HG02973 (cell line): ENCODE results near the gene RALGAPA1.
A peak's percentile ranks its signal among the peaks of the same experiment; 100 is the strongest.
"Not testable (repeated sequence)": the region's sequence is repeated elsewhere in the genome, so short reads cannot be mapped to it uniquely, and the experiment has no call there.

Source experiments
- ATAC-seq: cut with Tn5 transposase; IDR thresholded peaks from one replicate; pipeline ENCODE4 v1.9.1; 2021; ENCODE audit warnings: moderate library complexity; ENCODE audit not compliant: unreplicated experiment

RALGAPA1 gene

DNA sequence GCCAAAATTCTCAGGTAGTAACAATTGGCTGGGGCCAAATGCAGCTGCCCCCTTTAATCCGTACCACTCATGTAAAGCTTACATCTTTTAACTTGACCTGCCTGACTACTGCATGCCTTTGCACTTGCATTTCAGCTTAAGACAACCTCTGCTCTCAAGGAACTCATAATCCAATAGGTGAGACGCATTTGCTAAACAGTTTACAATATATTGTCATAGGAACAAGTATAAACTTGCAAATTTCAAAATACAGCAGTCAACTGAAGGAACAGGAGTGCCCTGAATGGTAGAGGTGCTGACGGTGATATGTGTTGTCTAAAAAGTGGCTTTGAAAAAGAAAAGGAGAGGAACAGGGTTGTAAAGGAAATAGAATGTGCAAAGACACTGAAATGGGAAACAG is 13.4 kb upstream of the RALGAPA1 start:
- ATAC-seq, result no peak

DNA sequence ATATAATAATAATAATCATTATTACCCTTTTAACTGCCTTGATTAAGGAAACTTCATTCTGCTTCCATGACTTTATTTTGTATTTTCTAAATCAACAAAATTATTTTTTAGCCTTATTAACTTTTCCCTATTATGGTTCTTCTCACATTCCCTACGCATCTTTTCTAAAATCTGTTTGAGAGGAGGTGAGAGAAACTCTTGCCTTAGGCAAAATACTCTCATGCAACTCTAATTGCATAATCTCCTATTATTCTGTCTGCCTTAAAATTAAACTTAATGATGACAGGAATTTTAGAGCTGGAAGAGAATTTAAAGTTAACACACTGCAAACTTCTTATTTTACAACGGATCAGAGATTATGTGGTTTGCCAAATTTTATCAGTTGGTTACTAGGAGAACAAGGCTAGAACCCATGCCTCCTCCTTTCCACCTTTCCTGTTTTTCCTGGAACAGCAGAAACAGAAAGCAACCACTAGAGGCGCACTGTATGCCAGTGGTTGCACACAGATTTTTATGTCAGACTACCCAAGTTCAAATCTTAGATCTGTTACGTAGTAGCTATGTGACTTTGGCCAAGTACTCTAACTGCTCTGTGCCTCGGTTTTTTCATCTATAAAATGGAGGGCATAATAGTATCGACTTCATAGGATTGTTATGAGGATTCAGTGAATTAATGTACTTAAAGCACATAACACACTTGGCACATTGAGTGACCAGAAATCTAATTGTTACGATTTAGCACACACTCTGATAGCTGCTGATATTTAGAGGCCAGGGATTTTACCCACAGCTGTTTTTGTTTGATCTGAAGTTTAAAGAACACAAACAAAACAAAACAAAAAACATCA is 12.7 kb upstream of the RALGAPA1 start:
- ATAC-seq, result no peak

DNA sequence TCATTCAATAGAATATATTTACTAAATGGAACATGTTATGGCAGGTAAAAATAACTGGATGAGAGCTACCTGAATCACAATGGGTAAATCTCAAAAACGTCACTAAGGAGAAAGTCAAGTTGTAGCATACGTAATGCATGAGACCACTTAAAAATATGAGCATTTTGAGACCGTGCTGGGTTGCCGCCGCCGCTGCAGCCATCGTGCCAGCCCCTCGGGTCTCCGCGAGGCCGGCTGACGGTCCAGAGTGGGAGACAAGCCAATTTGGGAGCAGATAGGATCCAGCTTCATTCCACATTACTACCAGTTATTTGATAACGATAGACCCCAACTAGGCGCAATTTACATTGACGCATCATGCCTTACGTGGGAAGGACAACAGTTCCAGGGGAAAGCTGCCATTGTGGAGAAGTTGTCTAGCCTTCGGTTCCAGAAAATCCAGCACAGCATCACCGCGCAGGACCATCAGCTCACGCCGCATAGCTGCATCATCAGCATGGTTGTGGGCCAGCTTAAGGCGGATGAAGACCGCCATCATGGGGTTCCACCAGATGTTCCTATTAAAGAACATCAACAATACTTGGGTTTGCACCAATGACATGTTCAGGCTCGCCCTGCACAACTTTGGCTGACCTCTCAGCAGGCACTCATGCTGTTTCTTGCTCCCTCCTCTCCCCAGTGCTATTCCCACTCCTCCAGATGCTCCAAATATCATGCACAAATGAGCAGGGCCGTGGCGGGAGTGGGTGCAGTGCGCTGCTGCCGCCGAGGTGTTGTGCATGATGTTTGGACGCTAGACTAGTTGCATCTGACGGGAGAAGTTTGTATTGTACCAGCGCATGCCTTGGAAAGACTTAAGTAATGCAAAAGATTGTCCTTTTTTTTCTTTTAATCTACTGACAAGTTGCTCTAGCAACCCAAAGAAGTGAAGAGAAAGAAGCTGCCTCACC is 10.8 kb upstream of the RALGAPA1 start:
- ATAC-seq, result no peak

DNA sequence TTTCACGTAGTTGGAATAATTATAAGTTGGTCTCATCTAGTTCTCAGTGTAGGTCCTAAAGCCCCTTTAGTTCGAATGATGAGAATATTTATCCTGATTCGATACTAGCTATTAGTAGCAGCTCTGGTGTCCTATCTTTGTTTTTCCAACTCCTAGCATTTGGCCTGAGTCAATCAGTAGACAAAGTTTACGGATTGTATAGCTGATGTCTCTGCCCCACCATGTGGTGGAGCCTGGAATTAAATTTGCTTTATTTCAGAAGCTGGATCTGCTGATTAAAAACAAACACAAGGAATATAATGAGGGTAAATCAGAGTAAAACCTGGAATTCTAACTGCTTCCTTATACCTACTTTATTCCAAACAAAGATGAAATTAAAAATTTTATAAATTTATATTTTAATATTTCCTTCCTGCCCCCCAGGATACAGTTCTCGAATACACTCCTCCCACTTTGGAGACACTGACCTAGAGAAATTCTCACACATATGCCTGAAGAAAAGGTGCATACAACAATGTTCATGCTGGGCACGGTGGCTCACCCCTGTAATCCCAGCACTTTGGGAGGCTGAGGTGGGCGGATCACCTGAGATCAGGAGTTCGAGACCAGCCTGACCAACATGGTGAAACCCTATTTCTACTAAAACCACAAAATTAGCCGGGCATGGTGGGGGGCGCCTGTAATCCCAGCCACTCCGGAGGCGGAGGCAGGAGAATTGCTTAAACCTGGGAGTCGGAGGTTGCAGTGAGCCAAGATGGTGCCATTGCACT is 9.4 kb upstream of the RALGAPA1 start:
- no peak for ATAC-seq

DNA sequence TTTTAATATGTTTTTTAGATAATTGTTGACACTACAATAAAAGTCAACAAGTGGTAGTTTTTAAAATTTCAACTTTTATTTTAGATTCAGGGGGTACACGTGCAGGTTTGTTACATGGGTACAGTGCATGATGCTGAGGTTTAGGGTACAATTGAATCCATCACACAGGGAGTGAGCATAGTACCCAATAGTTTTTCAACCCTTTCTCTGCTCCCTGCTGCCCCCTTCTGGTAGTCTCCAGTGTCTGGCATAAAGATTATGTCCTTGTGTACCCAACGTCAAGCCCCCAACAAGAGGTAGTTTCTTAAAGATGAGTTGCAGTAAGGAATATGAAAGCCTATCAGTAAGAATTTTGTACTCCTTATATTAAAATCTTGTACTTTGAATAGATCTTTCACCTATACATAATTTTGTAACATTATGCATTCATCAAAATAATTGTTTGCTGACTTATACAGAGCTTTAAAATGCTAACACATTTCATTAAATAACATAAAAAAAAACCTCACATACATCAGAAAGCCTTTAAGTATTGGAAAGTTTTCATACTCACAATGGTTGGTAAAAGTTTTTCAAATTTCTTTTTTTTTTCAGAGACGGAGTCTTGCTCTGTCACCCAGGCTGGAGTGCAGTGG is 5.4 kb upstream of the RALGAPA1 start:
- peak; percentile 67 for ATAC-seq

DNA sequence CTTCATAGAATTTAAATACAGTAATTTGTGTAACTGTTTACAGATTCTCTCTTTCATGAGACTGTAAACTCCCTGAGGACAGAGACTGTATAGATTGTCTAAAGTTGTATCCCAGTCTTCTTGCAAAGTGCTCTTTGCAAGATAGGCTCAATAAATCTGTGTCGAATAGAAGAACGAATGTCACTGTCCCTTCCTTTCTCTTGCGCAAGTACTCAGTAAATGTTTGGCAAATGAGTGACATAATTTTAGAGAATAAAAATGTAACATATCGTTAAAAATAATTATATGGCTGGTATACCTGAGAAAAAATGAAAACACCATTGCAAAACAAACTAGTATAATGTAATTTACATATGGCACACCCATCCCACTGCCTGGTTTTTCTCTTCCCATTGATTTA is 1.9 kb upstream of the RALGAPA1 start:
- ATAC-seq, result no peak

DNA sequence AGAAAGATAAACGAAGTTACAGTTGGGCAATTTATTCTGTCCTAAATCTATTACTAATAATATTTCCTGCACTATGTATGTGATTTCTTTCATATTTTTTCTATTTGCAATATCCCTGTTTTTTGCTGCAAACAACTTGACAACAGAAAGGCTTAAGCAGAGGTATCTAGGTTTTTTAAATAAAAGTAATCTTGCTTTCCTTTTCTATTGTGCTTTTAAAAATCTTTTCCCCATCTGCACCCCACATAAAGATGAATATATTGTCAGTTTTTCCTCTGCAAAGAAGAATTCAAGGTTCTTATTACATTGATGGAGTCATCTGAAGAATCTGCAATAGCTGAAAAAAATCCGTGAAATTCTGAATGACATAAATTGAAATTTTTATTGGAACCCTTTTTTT is 502 bp upstream of the RALGAPA1 start:
- ATAC-seq, result no peak

DNA sequence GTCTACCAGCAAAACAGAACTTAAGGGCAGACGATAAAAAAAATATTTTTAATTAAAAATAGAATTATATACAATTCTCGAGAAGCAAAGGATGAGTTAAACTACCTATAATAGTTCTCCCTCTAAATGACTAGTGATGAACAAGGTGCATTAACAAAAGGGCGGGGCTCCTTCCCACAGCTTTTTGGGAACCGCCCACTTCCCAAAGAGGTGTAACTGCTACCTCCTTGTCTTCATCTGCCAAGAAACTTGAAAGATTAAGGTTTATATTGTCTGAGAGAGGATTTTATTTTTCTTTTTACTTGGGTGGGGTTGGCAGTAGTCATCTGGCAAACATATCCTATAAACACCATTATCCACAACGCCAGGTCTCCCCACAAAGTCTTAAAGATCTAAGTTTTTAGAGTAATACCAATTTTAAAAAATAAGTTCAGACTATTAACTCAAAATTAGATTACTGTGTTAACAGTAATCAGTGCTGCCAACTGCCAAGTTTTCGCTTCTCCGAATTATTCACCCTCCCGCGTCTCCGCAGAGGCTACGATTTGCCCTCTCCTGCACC is 938 bp downstream of the RALGAPA1 start:
- no peak for ATAC-seq

DNA sequence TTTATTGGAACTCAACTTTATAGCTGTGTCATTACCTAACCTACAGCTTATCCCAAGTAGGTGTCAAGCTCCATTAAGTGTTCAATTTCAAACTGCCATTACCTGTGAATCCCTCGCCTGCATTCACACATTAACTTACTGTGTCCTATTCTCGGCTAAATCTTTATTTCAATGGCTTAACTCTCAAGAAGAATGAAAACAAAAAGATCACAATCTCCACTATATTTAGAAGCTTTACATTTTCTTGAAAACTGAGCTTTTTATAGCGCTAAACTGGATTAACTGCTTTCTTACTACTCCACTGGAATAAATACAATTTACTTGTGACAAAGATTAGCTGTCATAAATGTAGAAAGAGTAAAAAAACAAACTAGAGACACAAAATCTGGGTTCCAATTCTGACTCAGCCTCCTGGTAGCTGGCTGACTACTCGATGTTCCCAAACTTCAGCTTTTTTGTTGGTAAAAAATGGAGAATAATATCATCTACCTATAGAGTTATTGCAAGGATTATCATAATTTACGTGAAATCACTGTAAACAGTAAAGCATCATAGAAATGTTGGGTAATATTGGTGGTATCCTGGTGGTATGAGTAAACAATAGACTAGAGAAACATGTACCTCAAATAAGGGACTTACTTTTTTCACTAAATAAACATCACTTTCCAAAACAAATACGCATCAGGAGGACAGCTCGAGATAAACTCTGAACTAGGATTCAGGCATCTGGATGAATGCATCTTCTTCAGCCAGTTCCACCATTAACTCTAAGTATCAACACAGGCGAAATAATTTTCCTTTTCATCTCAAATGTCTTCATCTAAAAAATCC is 1.7 kb downstream of the RALGAPA1 start:
- ATAC-seq, result no peak

DNA sequence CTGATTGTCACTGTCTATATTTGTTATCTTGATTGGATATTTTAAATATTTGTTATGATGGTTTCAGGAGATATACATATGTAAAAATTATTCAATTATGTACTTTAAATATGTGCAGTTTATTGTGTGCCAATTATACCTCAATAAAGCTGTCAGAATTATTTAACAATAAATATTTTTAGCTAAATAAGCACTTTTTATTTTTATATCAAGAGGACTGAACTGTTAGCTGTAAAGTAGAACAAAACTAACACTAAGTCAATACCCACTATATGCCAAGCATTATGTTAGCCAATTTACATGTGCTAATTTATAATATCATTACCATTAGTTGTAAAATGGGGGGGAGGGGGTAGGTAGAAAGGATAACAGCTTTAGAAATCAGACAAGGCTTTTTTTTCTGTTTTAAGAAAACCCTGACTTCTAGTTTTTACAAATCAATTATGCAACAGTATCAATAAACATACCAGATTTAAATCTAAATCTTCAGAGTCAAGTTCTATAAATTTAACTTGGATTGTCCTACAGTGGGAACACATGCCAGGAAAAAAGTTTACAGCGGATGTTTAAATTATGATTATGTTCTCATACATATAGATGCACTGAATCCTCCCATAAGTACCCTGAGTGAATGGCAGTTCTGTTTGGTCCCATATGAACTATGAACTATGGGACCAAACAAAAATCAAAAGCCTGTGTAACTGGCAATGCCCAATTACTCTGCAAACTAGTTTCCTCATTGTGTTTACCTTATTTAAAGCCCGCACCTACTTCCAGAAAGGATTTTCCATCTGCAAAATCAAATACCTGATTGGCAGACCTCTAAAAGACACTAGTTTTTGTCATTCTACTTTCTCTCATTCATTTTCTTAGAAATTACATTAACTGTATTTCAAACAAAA is 2.8 kb downstream of the RALGAPA1 start:
- ATAC-seq, result no peak

DNA sequence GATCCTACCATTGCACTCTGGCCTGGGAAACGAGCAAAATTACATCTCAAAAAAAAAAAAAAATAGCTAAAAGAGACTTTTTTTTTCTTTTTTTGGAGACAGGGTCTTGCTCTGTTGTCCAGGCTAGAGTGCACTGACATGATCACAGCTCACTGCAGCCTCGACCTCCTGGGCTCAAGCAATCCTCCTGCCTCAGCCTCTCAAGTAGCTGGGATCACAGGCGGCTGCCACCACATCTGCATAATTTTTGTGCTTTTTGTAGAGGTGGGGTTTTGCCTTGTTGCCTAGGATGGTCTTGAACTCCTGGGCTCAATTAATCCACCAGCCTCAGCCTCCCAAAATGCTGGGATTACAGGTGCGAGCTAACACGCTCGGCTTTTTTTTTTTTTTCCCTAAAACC is 11.3 kb downstream of the RALGAPA1 start:
- no peak for ATAC-seq

DNA sequence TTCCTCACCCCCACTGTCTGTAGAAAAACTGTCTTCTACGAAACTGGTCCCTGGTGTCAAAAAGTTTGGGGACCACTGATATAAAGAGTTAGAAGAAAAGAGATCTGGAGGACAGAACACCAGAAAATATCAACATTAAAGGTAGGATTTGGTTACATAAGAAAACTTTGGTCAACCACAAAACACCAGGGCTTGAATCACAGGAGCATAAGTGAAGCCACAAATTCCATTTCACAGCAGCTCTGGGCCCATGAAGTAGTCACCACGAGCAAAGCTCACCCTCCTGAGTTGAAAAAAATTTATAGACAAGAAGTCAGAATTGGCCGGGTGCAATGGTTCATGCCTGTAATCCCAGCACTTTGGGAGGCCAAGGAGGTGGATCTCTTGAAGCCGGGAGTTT is 19.4 kb downstream of the RALGAPA1 start:
- ATAC-seq, result no peak

DNA sequence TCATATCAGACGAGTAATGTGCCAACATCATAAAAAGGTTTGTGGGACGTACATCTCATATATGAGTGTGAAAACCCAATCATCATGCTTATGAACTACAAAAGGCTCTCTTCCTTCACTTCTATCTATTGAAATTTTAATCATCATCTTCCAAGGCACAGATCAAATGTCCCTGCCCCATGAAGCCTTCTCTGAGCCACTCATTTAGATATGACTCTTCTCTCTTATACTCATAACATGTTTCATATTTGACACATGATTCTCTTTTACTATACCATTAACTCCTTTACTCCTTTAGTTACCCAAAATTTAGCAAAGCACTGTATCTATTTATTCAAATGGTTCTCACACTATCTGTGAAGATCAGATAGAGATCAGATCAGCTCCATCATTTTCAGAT is 22.2 kb downstream of the RALGAPA1 start:
- no peak for ATAC-seq

DNA sequence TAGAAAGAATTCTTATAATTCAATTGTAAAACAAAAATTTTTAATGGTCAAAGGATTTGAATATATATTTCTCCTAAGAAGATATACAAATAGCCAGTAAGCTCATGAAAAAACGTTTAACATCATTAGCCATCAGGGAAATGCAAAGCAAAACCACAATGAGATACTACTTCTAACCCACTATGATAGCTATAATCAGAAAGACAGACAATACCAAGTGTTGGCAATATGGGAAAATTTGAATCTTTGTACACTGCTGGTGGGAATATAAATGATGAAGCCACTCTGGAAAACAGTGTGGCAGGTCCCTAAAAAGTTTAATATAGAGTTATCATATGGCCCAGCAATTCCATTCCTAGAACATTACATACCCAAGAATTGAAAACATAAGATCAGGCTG is 25.4 kb downstream of the RALGAPA1 start:
- no peak for ATAC-seq

DNA sequence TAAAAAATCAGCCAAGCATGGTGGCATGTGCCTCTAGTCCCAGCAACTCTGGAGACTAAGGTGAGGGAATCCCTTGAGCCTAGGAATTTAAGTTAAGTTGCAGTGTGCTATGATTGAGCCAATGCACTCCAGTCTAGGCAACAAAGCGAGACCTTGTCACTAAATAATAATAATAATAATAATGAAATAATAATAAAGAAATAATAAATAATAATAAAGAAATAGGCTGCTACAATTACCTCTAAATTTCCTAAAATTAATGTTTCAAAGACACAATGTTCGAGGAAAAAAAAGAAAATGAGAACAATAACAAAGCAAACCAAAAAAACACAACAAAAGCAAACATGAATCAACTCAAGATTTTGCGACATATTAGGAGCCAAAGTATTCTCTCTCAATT is 29.7 kb downstream of the RALGAPA1 start:
- ATAC-seq, result no peak

DNA sequence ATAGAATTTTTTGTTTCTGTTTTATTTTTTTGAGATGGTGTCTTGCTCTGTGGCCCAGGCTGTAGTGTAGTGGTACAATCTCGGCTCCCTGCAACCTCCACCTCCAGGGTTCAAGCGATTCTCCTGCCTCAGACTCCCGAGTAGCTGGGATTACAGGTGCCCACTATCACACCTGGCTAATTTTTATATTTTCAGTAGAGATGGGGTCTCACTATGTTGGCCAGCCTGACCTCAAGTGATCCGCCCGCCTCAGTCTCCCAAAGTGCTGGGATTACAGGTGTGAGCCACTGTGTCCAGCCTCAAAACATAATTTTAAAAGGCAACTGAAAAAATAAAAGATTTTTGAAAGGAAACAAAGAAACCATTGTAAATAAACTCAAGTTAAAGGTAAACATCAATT is 31.5 kb downstream of the RALGAPA1 start:
- ATAC-seq, result not testable (repeated sequence)

DNA sequence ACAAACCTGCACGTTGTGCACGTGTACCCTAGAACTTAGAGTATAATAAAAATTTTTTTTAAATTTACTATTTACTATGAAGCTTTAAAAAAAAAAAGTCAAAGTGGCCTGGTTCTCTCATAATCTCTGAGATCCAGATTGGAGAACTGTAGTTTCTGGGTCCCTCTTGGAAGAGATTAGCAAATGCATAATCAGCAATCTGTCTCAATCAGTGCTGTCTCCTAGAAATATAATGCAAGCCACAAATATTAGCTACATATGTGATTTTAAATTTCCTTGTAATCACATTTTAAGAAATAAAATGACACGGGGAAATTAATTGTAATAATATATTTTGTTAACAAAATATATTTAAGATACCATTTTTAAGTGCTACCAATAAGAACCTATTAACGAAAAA is 32.3 kb downstream of the RALGAPA1 start:
- ATAC-seq, result no peak

DNA sequence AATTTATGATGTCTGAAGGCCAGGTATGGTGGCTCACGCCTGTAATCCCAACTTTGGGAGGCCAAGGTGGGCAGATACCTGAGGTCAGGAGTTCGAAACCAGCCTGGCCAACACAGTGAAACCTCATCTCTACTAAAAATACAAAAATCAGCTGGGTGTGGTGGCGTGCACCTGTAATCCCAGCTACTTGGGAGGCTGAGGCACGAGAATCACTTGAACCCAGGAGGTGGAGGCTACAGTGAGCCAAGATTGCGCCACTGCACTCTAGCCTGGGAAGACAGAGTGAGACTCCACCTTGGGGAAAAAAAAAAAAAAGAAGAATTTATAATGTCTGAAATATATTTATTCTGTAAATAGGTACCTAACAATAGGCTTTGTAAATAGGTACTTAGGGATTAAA is 33.0 kb downstream of the RALGAPA1 start:
- not testable (repeated sequence) for ATAC-seq

DNA sequence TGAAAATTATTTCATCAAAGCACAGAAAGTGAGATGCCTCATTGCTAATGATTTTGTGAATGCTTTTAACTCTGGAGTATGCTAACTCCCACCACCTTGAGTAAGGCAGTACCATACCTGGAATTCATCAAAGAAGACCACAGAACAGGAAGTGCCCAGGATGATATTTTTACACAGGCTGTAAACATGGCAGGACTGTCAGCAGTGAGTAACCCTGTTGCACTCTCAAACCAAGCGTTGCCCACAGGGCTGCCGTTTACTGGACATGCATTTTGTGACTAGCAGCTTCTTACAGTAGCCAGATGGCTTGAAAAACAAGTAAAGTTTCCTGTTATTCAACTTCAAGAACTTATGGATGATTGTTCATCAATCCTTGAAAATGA is 42.4 kb downstream of the RALGAPA1 start:
- no peak for ATAC-seq
